OCI-LY1 (cell line): ENCODE measurements around the gene SMIM43.

Experiments used
- EZH2 ChIP-seq: fragments of 200-600 bp; sonication (generic), shearing (Covaris generic); IDR thresholded peaks from 2 replicates; pipeline ENCODE4 v1.8.0; 2017; ENCODE audit warnings: borderline replicate concordance, mixed run types, mild to moderate bottlenecking, antibody characterized with exemption, low read length, moderate library complexity, mixed read lengths
- TF ChIP-seq, protein P1 (sequence below): fragments of 200-600 bp; sonication (generic), shearing (Covaris generic); IDR thresholded peaks from 2 replicates; pipeline ENCODE4 v1.5.1; 2017; ENCODE audit warnings: mild to moderate bottlenecking, antibody characterized with exemption, low read length, moderate library complexity, mixed read lengths

DNA sequence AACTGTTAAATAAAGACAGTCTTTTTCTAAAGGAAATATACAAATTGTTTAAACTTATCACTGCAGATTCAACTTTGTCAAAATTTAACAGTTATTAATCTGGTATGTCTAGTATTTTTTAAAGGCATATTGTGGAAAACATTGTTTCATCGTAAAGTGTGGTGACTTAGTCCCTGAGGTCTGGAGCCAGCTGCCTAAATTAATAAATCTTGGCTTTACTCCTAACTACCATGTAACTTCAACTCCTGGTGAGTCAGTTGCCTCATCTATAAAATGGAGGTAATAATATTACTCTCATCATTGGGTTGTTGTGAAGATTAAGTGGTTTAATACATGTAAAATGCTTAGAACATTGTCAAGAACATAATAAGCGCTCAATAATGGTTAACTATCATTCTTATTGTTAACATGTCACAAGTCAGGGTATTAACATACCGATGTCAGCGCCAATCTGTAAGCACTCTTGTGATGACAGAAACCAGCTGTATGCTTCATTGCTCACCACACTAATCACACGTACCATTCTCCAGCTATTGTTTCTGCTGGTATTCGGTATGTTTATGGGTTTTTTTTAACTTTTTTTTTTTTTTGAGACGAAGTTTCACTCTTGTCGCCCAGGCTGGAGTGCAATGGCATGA is 14.1 kb upstream of the SMIM43 start:
- TF ChIP-seq, protein P1, sequence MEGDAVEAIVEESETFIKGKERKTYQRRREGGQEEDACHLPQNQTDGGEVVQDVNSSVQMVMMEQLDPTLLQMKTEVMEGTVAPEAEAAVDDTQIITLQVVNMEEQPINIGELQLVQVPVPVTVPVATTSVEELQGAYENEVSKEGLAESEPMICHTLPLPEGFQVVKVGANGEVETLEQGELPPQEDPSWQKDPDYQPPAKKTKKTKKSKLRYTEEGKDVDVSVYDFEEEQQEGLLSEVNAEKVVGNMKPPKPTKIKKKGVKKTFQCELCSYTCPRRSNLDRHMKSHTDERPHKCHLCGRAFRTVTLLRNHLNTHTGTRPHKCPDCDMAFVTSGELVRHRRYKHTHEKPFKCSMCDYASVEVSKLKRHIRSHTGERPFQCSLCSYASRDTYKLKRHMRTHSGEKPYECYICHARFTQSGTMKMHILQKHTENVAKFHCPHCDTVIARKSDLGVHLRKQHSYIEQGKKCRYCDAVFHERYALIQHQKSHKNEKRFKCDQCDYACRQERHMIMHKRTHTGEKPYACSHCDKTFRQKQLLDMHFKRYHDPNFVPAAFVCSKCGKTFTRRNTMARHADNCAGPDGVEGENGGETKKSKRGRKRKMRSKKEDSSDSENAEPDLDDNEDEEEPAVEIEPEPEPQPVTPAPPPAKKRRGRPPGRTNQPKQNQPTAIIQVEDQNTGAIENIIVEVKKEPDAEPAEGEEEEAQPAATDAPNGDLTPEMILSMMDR: no peak
- TF ChIP-seq EZH2: no peak
